SU-DHL-6 (cell line): ENCODE results near the gene GABRB1.

ENCODE experiments used
- EZH2phosphoT487 ChIP-seq: fragments of 200-600 bp; sonication (generic), shearing (Covaris generic); conservative IDR thresholded peaks from 2 replicates; pipeline ENCODE4 v1.6.1; 2018; ENCODE audit warnings: mild to moderate bottlenecking, antibody characterized with exemption, low read length, moderate library complexity, mixed read lengths
- TF ChIP-seq, protein P1 (sequence below): fragments of 200-600 bp; sonication (generic); IDR thresholded peaks from one replicate; pipeline ENCODE4 v1.5.1; 2017; ENCODE audit warnings: antibody characterized with exemption, mild to moderate bottlenecking, low read length, moderate library complexity; ENCODE audit not compliant: insufficient read depth, poor library complexity, severe bottlenecking

GRCh38 chr4:47313384-47313783 lies 282.0 kb downstream of the GABRB1 start:
- TF ChIP-seq, protein P1, sequence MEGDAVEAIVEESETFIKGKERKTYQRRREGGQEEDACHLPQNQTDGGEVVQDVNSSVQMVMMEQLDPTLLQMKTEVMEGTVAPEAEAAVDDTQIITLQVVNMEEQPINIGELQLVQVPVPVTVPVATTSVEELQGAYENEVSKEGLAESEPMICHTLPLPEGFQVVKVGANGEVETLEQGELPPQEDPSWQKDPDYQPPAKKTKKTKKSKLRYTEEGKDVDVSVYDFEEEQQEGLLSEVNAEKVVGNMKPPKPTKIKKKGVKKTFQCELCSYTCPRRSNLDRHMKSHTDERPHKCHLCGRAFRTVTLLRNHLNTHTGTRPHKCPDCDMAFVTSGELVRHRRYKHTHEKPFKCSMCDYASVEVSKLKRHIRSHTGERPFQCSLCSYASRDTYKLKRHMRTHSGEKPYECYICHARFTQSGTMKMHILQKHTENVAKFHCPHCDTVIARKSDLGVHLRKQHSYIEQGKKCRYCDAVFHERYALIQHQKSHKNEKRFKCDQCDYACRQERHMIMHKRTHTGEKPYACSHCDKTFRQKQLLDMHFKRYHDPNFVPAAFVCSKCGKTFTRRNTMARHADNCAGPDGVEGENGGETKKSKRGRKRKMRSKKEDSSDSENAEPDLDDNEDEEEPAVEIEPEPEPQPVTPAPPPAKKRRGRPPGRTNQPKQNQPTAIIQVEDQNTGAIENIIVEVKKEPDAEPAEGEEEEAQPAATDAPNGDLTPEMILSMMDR: no peak
- TF ChIP-seq EZH2phosphoT487: no peak
